GM21786 (cell line): ENCODE results near the gene WRAP73.

Experiments
- ATAC-seq: cut with Tn5 transposase; IDR thresholded peaks from one replicate; pipeline ENCODE4 v1.9.1; 2021; ENCODE audit not compliant: unreplicated experiment

The WRAP73 gene

GRCh38 chr1:3651026-3651929, 1.4 kb upstream of the WRAP73 start:
- ATAC-seq, result no peak

- no peak for ATAC-seq
Observed at GRCh38 chr1:3650248-3651025, 534 bp upstream of the WRAP73 start.

GRCh38 chr1:3646596-3646995, 3.3 kb downstream of the WRAP73 start:
- ATAC-seq, result no peak

DNA sequence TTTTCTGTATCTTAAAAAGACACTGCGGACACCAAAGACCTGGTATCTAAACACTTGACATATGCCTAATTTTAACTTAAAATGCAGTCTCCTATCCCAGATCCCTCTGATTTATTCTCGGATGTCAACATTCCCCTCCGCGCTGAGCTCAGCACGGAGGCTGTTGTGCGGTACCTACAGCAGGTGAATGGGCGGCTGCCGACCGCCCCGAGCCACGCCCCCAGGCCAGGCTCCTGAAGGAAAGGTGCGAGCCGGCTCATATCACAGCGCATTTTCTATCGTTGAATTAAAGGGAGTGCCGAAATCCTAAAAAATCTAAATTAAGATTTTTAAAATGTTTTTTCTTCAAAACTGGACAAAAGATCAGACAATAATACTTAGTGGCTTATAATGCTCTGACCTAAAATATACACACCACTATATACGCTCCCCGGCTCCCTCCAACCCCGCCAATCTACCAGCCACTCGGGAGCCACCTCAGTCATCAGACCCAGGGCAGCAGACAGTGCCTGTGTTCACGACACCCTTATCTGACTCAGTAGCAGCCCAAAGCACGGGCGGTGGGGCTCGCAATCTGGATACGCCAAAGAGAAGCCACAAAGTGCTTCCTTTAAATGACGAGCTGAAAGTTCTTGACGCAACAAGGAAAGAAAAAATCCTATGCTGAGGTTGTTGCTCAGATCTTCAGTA, 4.1 kb downstream of the WRAP73 start:
- ATAC-seq, result no peak

- ATAC-seq, result no peak
Observed at GRCh38 chr1:3645247-3645646, 4.7 kb downstream of the WRAP73 start.

DNA sequence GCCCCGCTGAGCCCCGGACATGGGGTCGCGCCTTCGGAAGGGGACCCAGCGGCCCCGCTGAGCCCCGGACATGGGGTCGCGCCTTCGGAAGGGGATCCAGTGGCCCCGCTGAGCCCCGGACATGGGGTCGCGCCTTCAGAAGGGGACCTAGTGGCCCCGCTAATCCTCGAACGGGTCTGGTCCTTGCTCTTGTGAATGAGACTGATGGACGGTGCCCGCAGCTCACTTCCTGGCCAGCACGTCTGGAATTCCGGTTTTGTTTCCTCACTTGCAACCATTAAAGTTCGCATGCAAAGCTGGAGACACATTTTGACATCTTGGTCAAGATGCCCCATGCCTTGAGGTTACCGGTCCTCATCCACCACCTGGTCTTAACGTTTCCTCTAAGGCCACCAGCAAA, 5.6 kb downstream of the WRAP73 start:
- ATAC-seq, result no peak

DNA sequence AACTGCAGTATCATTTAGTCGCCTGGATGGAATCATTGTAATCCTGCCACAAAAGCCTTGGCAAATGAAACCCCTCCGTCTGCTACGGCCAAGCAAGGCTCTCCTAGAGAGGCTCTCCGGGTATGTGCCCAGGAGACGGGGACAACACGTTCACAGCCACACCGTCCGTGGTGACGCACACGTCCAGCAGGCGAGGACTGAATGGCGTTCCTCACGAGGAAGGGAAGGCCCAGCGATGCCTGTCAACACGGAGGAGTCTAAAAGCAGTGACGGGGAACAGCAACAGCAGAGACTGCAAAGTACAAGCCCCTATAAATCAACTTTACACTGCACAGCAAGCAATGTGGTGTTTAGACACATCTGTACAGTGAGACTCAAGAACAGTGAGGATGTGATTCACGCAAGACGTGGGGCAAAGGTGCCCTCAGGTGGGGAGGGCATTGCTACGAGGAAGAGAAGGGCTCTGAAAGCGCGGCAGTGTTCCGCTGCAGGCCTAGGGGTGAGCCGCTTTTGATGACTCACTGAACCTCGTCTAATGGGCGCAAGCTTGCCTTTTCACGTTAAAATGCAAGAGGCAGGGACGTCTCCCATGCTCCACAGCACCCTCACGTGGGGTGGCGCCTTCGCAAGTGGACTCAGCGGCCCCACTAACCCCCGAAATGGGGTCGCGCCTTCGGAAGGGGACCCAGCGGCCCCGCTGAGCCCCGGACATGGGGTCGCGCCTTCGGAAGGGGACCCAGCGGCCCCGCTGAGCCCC, 6.8 kb downstream of the WRAP73 start:
- no peak for ATAC-seq

GRCh38 chr1:3641816-3642215, 8.1 kb downstream of the WRAP73 start:
- no peak for ATAC-seq

GRCh38 chr1:3641046-3641760, 8.7 kb downstream of the WRAP73 start:
- ATAC-seq, result no peak

- no peak for ATAC-seq
Observed at GRCh38 chr1:3640121-3640837, 9.6 kb downstream of the WRAP73 start.

DNA sequence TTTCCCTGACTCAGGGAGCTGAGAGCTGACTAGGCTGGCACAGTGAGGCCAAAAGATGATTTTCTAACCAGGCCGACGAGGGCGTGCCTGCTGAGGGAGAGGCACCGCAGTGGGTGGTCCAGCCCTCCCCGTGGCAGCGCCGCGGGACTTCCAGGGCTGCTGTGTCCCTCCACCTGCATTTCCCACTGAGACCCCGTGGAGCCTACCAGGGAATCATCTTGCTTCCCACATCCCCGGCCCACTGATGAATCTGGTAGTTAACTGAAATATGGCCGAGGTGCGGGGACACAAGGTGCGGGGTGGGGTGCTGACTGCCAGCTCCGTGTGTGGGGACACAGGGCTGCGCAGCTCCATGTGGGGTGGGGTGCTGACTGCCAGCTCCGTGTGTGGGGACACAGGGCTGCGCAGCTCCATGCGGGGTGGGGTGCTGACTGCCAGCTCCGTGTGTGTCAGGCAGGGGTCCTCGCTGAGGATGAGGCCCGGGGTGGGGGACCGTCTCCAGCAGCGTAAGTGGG, 10.4 kb downstream of the WRAP73 start:
- ATAC-seq, result no peak

- ATAC-seq, result no peak
Observed at GRCh38 chr1:3638676-3639075, 11.2 kb downstream of the WRAP73 start.

DNA sequence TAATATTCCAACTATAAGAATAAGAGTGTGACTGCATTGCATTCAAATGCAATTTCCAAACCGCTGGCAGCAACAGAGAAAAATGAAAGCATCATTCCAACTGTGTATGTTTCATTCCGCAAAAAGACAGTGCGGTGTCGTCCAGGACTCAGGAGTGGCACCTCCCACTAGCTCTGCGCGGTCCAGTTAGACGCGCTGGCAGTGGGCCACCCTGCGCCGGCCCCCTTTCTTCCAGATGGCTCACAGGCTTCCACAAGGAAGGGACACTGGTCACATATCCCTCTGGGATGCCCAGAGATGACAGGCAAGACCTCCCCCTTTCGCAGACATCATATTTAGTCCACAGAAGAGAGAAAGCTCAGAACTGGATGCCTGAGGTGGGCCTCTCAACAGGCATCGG, 11.9 kb downstream of the WRAP73 start:
- no peak for ATAC-seq

DNA sequence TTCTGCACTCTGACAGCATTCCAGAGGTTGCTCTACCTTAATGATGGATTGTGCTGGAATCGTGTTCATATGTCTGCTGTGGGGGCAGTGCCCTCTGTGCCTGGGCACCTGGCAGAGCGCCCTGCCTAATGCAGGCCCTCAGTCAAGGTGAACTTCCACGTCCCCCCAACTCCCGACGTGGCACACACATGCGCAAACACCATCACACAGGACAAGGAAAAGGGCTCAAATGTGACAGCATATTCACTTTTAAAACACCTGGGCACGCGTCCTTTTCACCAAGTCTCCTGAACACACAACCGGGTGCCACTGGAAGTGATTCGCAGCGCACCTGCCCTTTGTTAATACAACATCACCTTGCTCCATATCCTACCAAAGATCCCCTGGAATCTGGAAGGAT, 13.4 kb downstream of the WRAP73 start:
- ATAC-seq, result no peak

GRCh38 chr1:3636080-3636479, 13.8 kb downstream of the WRAP73 start:
- ATAC-seq, result no peak

GRCh38 chr1:3634059-3634800, 15.7 kb downstream of the WRAP73 start:
- ATAC-seq, result no peak

GRCh38 chr1:3633344-3634058, 16.4 kb downstream of the WRAP73 start:
- no peak for ATAC-seq

- no peak for ATAC-seq
Observed at GRCh38 chr1:3632716-3633343, 17.1 kb downstream of the WRAP73 start.
